GM19351 (cell line): Measurements from ENCODE around the gene COASY.
"Not testable (repeated sequence)": the region's sequence is repeated elsewhere in the genome, so short reads cannot be mapped to it uniquely, and the experiment has no call there.

Source experiments
- ATAC-seq: cut with Tn5 transposase; IDR thresholded peaks from one replicate; pipeline ENCODE4 v1.9.1; 2021; ENCODE audit warnings: mild to moderate bottlenecking, moderate library complexity; ENCODE audit not compliant: unreplicated experiment

COASY gene

DNA sequence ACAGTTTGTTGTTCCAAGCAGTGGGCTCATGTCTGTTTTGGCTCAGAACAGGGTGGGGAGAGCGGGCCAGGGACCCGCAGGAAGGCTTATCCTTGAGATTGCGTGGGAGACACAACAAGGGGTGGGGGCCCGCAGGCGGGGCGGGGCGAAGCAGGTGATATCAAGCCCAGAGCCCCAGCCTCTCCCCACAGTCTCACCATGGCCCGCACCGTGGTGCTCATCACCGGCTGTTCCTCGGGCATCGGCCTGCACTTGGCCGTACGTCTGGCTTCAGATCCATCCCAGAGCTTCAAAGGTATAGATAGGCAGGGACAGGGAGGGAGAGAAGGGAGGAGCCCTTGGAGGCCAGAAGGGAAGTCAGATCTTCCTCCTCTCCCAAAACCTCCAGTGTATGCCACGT, 9.2 kb upstream of the COASY start, which contains the start of gene HSD17B1:
TSS of gene HSD17B1 (plus strand) at position 188 of the 400 bp plus-strand sequence. CDS start at position 199, 11 bp downstream.
- not testable (repeated sequence) for ATAC-seq

DNA sequence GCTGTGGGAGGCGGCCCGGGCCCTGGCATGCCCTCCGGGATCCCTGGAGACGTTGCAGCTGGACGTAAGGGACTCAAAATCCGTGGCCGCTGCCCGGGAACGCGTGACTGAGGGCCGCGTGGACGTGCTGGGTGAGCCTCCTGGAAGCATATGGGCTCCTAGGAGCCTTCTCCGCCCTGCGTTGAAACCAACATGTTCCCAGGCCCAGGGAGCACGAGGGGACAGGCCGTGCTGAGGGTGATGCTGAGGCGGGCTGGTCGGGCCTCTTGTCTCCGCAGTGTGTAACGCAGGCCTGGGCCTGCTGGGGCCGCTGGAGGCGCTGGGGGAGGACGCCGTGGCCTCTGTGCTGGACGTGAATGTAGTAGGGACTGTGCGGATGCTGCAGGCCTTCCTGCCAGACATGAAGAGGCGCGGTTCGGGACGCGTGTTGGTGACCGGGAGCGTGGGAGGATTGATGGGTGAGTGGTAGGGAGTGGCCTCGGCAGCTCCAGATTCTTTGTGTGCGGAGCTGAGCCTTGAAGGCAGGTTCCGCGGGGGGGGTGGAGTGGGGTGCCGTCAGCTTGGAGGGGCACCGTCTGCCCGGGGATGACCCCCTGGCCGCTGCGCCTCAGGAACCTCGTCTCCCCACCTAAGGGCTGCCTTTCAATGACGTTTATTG, 8.7 kb upstream of the COASY start:
- no peak for ATAC-seq

DNA sequence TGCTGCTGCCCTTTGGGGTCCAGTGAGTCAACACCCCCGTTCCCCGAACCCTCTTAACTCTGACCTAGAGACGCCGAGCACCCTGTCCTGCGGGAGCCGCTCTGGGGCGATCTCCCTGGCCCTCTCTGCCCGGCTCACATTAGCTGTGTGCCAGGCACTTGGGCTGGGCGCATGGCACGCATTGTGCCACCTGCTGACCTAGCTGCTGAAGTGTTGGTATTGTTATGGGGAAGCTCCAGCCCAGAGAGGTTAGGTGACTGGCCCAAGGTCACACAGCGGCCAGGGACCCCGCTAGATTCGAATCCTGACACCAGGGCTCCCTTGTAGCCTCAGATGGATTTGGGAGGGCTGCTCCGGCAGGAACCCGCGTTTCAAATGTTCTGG, 8.1 kb upstream of the COASY start:
- ATAC-seq, result no peak

DNA sequence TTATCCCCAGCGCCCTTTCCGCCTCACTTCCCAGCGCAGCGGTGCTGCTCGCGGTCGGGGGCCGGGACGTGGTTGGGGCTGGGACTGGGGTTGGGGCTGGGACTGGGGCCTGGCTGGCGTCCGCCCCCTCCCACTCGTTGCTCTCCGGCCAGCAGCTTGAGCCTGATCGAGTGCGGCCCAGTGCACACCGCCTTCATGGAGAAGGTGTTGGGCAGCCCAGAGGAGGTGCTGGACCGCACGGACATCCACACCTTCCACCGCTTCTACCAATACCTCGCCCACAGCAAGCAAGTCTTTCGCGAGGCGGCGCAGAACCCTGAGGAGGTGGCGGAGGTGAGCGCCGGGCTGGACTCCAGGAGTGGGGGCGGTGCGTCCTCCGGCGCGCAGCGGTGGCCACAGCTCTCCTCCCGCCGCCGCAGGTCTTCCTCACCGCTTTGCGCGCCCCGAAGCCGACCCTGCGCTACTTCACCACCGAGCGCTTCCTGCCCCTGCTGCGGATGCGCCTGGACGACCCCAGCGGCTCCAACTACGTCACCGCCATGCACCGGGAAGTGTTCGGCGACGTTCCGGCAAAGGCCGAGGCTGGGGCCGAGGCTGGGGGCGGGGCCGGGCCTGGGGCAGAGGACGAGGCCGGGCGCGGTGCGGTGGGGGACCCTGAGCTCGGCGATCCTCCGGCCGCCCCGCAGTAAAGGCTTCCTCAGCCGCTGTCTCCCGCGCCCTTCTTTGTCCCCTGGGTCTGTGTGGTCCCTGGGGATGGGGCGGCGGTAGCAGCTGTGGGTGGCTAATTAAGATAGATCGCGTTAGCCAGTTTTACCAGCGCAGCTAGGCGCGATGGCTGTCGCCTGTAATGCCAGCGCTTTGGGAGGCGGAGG, 7.5 kb upstream of the COASY start:
- peak; percentile 82 for ATAC-seq

DNA sequence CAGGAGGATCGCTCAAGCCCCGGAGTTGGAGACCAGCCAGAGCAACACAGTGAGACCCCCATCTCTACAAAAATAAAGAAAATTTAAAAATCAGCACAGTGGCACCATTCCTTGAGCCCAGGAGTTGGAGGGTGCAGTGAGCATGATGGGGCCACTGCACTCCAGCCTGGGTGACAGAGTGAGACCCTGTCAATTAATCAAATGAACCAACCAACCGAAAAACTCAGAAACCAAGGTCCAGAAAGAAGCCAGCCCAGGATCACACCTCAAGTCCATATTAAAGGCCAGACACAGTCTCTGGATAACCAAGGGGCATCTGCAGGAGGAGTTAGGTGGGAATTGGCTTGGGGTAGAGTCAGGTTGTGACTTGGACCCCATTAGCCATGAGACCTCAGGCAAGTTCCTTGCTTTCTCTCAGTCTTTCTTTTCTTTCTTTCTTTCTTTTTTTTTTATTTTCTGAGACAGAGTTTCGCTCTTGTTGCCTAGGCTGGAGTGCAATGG, 6.8 kb upstream of the COASY start:
- peak; percentile 9 for ATAC-seq

DNA sequence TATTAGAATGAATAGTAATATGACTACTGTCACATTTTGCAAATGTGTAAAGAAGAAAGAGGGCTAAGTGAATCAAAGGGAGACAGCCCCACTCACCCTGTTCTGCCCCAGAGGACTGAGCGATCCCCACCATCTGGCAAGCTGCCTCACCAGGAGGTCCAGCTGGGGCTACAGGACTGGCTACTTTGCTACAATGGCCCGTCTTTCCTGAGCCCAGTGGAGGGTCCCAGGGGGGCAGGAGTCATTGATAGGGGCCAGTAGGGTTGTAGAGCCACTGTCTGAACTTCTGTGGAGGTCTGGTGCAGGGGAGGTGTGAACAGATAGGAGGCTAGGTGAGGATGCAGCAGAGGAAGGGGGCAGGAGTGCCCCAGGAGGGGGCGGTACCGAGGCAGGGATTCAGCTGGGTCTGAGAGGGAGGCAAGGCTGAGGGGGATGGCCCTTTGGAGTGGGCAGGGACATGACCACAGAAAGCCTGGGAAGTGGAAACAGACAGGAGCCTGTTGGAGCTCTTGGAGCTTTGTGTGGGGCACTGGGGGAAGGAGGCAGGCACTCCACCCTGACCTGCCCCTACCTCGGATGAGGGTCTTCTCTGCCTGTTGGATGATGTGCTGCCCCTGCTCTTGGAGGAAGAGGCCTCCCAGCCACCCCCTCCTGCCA, 5.9 kb upstream of the COASY start:
- not testable (repeated sequence) for ATAC-seq

DNA sequence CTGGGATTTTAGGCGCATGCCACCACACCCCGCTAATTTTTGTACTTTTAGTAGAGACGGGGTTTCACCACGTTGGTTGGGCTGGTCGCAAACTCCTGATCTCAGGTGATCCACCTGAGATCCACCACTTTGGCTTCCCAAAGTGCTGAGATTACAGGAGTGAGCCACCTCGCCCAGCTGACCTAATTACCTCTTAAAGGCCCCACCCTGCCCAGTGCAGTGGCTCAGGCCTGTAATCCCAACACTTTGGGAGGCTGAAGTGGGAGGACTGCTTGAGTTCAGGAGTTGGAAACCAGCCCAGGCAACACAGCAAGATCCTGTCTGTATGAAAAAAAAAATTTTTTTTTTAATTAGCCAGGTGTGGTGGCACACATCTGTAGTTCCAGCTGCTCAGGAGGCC, 2.9 kb upstream of the COASY start:
- ATAC-seq, result no peak

DNA sequence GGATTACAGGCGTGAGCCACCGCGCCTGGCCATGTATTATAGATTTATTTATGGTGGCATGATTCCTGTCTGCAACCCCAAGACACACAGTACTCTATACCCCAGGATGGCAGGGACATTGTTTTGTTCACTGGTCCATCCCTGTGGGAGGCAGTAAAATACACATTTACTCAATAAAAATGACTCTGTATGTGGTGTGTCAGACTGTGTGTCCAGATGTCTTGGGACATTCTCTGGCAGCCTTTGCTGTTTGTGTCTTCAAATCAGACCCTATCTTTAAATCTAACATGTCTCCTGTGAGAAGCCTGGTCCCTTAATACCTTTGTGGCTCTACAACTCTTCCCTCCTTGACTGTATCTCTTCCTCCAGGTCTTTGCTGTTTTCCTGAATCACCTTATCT, 1.7 kb upstream of the COASY start:
- ATAC-seq, result no peak

DNA sequence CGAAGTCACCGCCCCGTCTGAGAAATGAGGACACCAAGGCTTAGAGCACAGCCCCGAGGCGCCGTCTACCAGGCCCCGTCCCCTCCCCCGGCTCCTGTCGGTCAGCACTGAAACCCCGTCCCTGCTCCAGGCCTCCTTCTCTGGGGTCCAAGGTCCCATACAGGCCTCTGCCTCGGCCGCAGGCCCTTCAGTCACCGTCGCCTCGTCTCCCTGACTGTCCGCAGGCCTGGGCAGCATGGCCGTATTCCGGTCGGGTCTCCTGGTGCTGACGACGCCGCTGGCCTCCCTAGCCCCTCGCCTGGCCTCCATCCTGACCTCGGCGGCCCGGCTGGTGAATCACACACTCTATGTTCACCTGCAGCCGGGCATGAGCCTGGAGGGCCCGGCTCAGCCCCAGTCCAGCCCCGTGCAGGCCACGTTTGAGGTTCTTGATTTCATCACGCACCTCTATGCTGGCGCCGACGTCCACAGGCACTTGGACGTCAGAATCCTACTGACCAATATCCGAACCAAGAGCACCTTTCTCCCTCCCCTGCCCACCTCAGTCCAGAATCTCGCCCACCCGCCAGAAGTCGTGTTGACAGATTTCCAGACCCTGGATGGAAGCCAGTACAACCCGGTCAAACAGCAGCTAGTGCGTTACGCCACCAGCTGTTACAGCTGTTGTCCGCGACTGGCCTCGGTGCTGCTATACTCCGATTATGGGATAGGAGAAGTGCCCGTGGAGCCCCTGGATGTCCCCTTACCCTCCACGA, 617 bp downstream of the COASY start:
- ATAC-seq, result no peak

DNA sequence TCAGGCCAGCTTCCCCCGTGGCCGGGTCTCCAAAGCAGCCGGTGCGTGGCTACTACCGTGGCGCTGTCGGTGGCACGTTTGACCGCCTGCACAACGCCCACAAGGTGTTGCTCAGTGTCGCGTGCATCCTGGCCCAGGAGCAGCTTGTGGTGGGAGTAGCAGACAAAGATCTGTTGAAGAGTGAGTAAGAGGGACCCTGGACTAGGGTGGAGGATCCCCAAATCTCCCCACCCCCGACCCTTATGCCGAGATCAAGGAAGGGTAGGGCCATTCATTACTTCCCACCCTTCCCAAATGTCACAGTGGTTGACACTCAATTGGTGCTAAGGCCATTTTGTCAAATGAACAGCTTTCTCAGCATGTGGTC, 1.2 kb downstream of the COASY start:
- ATAC-seq, result no peak

DNA sequence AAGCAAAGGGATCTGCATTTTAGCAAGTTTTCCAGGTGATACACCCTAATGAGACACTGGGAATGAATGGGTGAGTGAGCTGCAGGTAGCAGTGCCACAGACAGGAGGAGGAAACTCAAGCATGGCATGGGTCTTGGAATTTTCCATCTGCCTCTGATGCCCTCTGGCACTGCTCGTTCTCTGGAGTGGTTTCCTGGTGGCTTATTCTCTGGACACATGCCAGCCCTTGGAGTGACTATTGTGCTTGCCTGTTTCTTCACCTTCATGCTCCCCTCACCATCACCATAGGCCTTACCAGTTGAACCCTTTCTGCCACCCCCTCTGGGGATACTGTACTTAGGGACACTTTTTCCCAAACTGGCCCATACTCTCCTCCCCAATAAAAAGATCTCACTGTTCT, 1.6 kb downstream of the COASY start:
- no peak for ATAC-seq

DNA sequence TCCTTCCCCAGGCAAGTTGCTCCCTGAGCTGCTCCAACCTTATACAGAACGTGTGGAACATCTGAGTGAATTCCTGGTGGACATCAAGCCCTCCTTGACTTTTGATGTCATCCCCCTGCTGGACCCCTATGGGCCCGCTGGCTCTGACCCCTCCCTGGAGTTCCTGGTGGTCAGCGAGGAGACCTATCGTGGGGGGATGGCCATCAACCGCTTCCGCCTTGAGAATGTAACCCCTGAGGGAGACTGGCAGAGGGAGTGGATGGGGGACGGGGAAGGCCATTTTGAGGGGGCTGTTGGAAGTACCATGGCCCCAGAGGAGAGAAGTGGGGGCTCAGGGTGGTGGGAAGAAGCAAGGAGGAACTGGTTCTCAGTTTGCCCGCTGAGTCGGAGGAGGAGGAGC, 2.0 kb downstream of the COASY start:
- no peak for ATAC-seq

DNA sequence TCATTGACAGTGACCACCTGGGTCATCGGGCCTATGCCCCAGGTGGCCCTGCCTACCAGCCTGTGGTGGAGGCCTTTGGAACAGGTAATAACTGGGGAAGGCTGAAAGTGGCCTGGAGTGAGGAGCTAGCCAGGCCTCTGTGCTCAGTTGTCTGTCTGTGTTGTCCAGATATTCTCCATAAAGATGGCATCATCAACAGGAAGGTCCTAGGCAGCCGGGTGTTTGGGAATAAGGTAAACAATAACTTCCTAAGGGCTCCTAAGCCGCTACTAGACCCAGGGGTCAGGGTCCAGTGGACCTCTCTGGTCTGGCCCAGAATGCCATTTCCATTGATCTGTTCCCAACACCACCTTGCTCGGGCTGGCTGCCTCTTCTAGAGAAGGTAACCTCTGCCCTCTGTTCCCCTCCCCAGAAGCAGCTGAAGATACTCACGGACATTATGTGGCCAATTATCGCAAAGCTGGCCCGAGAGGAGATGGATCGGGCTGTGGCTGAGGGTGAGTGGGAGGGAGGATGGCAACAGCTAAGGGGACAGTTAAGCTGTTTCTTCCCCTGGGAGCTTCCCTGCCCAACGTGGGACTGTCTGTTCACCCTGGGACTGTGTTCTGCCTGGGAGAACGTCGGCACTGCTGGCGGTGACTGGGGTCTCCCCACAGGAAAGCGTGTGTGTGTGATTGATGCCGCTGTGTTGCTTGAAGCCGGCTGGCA, 3.0 kb downstream of the COASY start:
- no peak for ATAC-seq

DNA sequence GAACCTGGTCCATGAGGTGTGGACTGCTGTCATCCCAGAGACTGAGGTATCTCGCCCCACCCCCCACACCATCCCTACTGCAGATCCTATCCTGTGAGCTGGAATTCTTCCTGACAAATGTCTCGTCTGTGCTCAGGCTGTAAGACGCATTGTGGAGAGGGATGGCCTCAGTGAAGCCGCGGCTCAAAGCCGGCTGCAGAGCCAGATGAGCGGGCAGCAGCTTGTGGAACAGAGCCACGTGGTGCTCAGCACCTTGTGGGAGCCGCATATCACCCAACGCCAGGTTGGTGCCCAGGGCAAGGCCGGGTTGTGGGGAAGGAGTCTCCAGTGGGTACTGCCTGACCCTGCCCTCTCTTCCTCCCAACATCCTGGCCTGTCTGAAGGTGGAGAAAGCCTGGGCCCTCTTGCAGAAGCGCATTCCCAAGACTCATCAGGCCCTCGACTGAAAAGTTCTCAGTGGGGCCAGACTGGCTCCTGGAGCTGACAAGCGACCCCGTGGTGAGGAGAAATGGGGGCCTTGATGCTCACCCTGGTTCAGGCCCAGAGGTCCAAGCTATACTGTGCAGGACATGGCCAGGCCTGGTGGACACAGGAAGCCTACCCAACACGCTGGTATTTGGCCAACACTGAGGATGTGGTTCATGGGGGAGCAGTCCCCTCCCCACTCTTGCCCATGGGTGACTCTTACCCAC, 3.7 kb downstream of the COASY start:
- no peak for ATAC-seq

DNA sequence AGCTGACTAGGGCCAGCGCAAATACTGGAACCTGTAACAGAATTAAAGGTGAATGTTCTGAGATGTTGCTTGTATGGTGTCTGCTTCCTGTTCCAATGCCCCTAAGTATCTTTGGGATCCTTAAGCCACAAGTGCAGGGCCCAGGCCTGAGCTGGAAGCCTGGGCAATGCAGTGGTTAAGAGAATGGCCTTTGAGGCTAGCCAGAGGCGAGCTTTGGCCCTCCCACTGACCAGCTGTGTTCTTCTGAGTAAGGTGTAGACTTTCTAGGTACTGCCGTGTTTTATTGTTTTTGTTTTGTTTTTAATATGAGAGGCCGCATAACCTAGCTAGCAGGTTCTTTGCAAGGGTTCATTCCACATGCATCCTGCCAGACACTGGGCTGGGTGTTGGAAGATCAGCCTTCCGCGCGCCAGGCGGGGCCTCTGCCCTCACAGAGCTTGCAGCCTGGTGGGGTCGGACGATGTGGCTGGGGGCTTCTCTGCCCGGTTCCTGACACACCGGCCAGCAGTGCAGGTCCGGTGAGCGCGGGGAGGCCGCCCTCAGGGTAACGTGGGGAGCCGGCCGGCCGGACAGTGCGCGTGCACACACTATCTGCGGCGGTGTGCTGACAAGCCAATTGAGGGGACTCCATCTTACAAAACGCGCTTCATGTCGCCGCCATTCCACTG, 4.4 kb downstream of the COASY start:
- no peak for ATAC-seq

DNA sequence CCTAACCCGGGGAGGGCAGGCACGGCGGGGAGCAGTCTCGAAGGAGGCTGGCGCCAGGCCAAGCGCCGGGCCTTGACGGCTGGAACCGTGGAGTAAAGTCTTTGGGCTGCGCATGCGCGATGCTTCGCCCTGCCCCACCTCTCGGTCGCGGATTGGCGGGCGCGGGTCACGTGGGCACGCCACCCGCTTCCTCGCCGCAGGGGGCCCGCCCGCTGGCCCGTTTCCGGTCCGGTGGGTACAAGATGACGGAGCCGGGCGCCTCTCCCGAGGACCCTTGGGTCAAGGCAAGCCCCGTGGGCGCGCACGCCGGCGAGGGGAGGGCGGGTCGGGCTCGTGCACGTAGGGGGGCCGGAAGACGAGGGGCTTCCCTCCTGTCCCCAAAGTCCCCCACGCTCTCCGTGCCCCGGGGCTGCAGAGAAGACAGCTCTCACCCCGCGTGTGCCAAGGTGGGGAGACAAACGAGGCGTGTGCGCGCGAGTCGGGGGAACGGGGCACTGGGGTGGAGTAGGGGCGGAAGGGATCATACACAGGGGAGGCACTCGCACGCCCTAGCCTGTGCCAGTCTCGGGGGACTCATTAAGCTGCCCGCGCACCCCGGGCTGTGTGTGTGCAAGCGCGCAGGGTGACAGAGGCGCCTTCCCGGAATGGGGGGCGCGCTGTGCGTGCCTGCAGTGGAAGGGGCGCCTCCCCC, 5.1 kb downstream of the COASY start, which contains the start of gene MLX:
TSS of gene MLX (plus strand) at position 218 of the 691 bp plus-strand sequence. CDS start at position 243, 25 bp downstream.
- ATAC-seq, result peak; percentile 59

DNA sequence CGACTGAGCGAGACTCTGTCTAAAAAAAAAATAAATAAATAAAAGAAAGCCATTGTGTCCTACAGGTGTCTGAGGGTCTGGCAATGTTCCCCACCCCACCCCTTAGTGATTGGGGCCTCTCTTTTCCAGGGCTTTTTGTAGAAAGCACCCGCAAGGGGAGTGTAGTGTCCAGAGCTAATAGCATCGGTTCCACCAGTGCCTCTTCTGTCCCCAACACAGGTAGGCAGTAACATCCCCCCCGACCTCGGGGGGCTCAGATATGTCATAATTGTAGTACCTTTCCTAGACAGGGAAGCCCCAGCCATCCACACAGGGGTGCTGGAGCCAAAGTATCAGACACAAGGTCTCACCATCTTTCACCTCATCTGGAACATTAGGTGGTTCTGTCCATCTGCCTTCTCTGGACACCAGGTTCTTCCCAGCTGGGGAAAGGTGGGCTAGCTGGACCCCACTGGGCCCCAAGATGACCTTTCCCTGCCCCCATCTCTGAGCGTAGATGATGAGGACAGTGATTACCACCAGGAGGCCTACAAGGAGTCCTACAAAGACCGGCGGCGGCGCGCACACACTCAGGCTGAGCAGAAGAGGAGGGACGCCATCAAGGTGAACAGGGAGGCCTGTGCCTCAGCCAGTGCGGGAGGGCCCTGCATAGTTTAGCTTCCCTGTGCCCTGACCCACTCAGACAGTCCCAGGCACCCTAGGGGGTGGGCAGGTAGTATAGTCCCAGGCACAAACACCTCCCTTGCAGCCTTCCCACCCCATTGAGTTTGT, 6.6 kb downstream of the COASY start:
- ATAC-seq, result no peak
